Activated naive CD8-positive, alpha-beta T cell treated with anti-CD3 and anti-CD28 coated beads, Interleukin-2, amount 10 ng/mL, durations not matched to agents 7 days and 5 days (primary cell): ENCODE results near the gene VAC14. TPM values are rescaled to one million over a fixed set of nuclear protein-coding genes. Genes with fewer than 3 reads are reported as not detected.
A peak's percentile ranks its signal among the peaks of the same experiment; 100 is the strongest.

Experiments
- ATAC-seq: fragments of 150-1000 bp; cut with Tn5 transposase; one replicate; pipeline ENCODE4 v1.10.0; 2021; ENCODE audit warnings: low read depth, moderate library complexity
- POLR2A ChIA-PET: fragments of 350-600 bp; sonication (Branson Sonifier 250); formaldehyde crosslinking; loops from one replicate; lab custom pipeline; 2021; ENCODE audit warnings: antibody characterized with exemption; lab: Charles Lee
- DNase-seq: peaks from one replicate; pipeline ENCODE4 v3.0.0; 2021
- H3K27ac Mint-ChIP-seq: one replicate; pipeline ENCODE4 v1.8.0; 2022; ENCODE audit warnings: mild to moderate bottlenecking, mixed read lengths
- H3K27me3 Mint-ChIP-seq: one replicate; pipeline ENCODE4 v1.8.0; 2022; ENCODE audit warnings: mild to moderate bottlenecking, moderate library complexity, mixed read lengths
- H3K36me3 Mint-ChIP-seq: one replicate; pipeline ENCODE4 v1.8.0; 2021; ENCODE audit warnings: mild to moderate bottlenecking, mixed read lengths
- H3K4me1 Mint-ChIP-seq: one replicate; pipeline ENCODE4 v1.8.0; 2021; ENCODE audit warnings: mixed read lengths
- H3K4me3 Mint-ChIP-seq: one replicate; pipeline ENCODE4 v1.8.0; 2022; ENCODE audit warnings: mild to moderate bottlenecking, moderate library complexity, mixed read lengths
- H3K9me3 Mint-ChIP-seq: one replicate; pipeline ENCODE4 v1.8.0; 2021; ENCODE audit warnings: mixed read lengths
- total RNA-seq, 2 experiments: library from RNA; stranded (reverse); gene quantifications; one replicate each; pipeline ENCODE4 v1.2.3, GENCODE V29; 2021

The VAC14 gene
- total RNA-seq, 2 experiments from 2014 or later: 34.4 to 36.9 TPM

- H3K27ac Mint-ChIP-seq: no peak overlapping the region
- H3K9me3 Mint-ChIP-seq: no peaks in the 10 kb centered on the region
- peaks cover 3% of the 10 kb centered on the region for H3K27me3 Mint-ChIP-seq
- no peaks in the 10 kb centered on the region for H3K36me3 Mint-ChIP-seq
- POLR2A ChIA-PET: no interaction called here
- DNase-seq (no peak), ATAC-seq (no peak)
- no peak overlapping the region for H3K4me3 Mint-ChIP-seq
- peaks cover 8% of the 10 kb centered on the region for H3K4me1 Mint-ChIP-seq
Measured at GRCh38 chr16:70657956-70658355, 143.0 kb downstream of the VAC14 start.

DNA sequence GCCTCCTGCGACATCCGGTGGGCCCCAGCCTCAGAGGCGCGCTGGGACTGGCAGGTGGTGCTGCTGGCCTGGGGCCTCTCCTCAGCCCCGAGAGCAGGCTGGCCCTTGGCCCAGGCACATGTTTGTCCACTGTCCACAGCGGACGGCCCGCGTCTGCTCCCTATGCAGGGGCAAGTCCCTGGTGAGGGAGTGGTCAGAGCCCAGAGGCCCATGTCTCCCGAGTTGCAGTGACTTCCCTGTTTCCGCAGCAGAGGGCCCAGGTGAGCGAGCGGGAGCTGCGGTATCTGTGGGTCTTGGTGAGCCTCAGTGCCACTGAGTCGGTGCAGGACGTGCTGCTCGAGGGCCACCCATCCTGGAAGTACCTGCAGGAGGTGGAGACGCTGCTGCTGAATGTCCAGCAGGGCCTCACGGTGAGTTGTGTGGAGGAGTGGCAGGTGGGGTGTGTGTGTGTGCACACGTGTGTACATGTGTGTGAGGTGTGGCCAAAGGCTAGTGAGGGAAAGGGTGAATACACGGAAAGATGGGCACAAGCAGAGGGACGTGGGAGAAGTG, 144.2 kb downstream of the VAC14 start:
- Mint-ChIP-seq H3K4me3 (no peak overlapping the region), H3K27me3 (peaks cover 3% of the 10 kb centered on the region), H3K36me3 (no peaks in the 10 kb centered on the region), H3K27ac (no peak overlapping the region), H3K9me3 (no peaks in the 10 kb centered on the region), H3K4me1 (peaks cover 8% of the 10 kb centered on the region)
- no peak for ATAC-seq
- DNase-seq: no peak
- POLR2A ChIA-PET: no interaction called here

- Mint-ChIP-seq H3K36me3 (no peaks in the 10 kb centered on the region), H3K27me3 (peaks cover 3% of the 10 kb centered on the region), H3K9me3 (no peaks in the 10 kb centered on the region), H3K27ac (no peak overlapping the region), H3K4me3 (no peak overlapping the region), H3K4me1 (peaks cover 8% of the 10 kb centered on the region)
- ATAC-seq: no peak
- DNase-seq: no peak
- POLR2A ChIA-PET: no interaction called here
Measured at GRCh38 chr16:70656065-70656711, 144.8 kb downstream of the VAC14 start.

GRCh38 chr16:70653809-70654771, 146.9 kb downstream of the VAC14 start:
- H3K27me3 Mint-ChIP-seq: peaks cover 6% of the 10 kb centered on the region

GRCh38 chr16:70653406-70653805, 147.6 kb downstream of the VAC14 start:
- Mint-ChIP-seq H3K4me3 (no peak overlapping the region), H3K27me3 (peaks cover 6% of the 10 kb centered on the region), H3K36me3 (no peaks in the 10 kb centered on the region), H3K9me3 (no peaks in the 10 kb centered on the region), H3K27ac (no peak overlapping the region), H3K4me1 (peaks cover 4% of the 10 kb centered on the region)
- ATAC-seq: no peak
- no peak for DNase-seq
- POLR2A ChIA-PET: interaction anchor here (0.7 to 1.4 kb wide), 3 partner anchors 145 to 364 kb away, joined by 3 read pairs; partner anchors contain the start of gene AARS1

More at GRCh38 chr16:70653809-70654771, 146.9 kb downstream of the VAC14 start:
- ATAC-seq (peak; percentile 83), DNase-seq (peak; percentile 81)
- POLR2A ChIA-PET: interaction anchor here (1.4 kb wide), 2 partner anchors 145 to 365 kb away, joined by 3 read pairs; partner anchors contain the start of gene AARS1
- peaks cover 4% of the 10 kb centered on the region for H3K4me1 Mint-ChIP-seq
- H3K9me3 Mint-ChIP-seq: no peaks in the 10 kb centered on the region
- peak overlapping the region; percentile 84 for H3K4me3 Mint-ChIP-seq
- H3K36me3 Mint-ChIP-seq: no peaks in the 10 kb centered on the region
- H3K27ac Mint-ChIP-seq: peak overlapping the region; percentile 90

DNA sequence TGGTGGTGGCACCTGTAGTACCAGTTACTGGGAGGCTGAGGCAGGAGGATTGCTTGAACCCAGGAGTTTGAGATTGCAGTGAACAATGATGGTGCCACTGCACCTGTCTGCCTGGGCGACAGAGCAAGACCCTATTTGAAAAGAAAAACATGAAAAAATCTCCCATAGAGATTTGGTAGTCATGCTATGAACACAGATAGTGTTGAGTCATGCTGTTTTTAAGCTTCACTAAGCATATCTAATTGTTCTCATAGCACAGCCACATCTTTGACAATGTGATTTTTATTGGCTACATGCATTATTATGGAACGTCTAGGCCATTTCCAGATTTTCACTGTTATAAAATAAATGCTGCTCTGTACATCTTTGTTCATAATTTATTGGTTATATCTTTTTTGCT, 148.6 kb downstream of the VAC14 start:
- H3K36me3 Mint-ChIP-seq: no peaks in the 10 kb centered on the region
- POLR2A ChIA-PET: interaction anchor here (1.4 kb wide), 1 partner anchor 144 kb away, joined by 3 read pairs; no protein-coding TSS in a partner anchor
- no peak overlapping the region for H3K4me3 Mint-ChIP-seq
- DNase-seq (no peak), ATAC-seq (no peak)
- H3K27ac Mint-ChIP-seq: no peak overlapping the region
- no peaks in the 10 kb centered on the region for H3K9me3 Mint-ChIP-seq
- H3K27me3 Mint-ChIP-seq: peaks cover 6% of the 10 kb centered on the region
- H3K4me1 Mint-ChIP-seq: peaks cover 4% of the 10 kb centered on the region

DNA sequence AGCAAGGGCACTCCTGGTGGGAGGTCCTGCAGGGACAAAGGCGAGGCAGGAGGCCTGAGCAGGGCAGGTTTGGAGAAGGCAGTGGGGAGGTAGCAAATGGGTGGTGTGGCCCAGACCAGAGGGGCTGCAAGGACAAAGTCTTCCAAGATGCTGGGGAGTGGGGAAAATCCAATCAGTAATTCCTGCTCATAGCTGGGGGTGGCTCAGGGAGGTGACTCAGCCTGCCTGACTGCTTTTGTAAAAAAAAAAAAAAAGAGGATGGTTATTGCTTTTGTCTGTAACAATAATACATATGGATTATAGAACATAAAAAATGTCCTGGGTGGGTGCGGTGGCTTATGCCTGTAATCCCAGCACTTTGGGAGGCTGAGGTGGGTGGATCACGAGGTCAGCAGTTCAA, 149.4 kb downstream of the VAC14 start:
- H3K4me3 Mint-ChIP-seq: no peak overlapping the region
- POLR2A ChIA-PET: no interaction called here
- H3K27me3 Mint-ChIP-seq: peaks cover 6% of the 10 kb centered on the region
- H3K27ac Mint-ChIP-seq: no peak overlapping the region
- ATAC-seq (no peak), DNase-seq (no peak)
- no peaks in the 10 kb centered on the region for H3K36me3 Mint-ChIP-seq
- no peaks in the 10 kb centered on the region for H3K9me3 Mint-ChIP-seq
- peaks cover 4% of the 10 kb centered on the region for H3K4me1 Mint-ChIP-seq

GRCh38 chr16:70650216-70650615, 150.7 kb downstream of the VAC14 start:
- no peaks in the 10 kb centered on the region for H3K9me3 Mint-ChIP-seq
- no peaks in the 10 kb centered on the region for H3K36me3 Mint-ChIP-seq
- peaks cover 3% of the 10 kb centered on the region for H3K27me3 Mint-ChIP-seq
- ATAC-seq (no peak), DNase-seq (no peak)
- POLR2A ChIA-PET: no interaction called here
- H3K4me3 Mint-ChIP-seq: no peak overlapping the region
- H3K4me1 Mint-ChIP-seq: peaks cover 4% of the 10 kb centered on the region
- no peak overlapping the region for H3K27ac Mint-ChIP-seq

GRCh38 chr16:70649300-70649699, 151.7 kb downstream of the VAC14 start:
- Mint-ChIP-seq H3K4me3 (no peak overlapping the region), H3K27ac (no peak overlapping the region), H3K27me3 (peaks cover 3% of the 10 kb centered on the region), H3K36me3 (no peaks in the 10 kb centered on the region), H3K4me1 (peaks cover 4% of the 10 kb centered on the region), H3K9me3 (no peaks in the 10 kb centered on the region)
- POLR2A ChIA-PET: no interaction called here
- no peak for ATAC-seq
- no peak for DNase-seq

DNA sequence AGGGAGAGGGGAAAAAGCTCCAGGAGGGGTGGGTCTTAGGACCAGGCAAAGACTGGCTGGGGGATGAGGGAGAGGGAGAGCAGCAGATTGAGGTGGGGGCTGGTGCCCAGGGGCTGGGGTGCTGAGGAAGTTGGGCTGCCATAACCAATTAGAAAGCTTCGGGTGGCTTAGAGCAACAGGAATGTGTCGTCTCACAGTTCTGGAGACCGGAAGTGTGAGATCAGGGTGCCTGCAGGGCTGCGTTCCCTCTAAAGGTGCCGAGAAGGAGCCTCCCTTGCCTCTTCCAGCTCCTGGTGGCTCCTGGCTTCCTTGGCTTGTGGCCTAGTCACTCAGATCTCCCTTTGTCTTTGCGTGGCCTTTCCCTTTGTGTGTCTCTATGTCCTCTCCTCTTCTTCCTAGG, 152.4 kb downstream of the VAC14 start:
- Mint-ChIP-seq H3K27ac (no peak overlapping the region), H3K4me1 (peaks cover under 1% of the 10 kb centered on the region), H3K27me3 (peaks cover 3% of the 10 kb centered on the region), H3K4me3 (no peak overlapping the region), H3K9me3 (no peaks in the 10 kb centered on the region), H3K36me3 (no peaks in the 10 kb centered on the region)
- DNase-seq (no peak), ATAC-seq (no peak)
- POLR2A ChIA-PET: no interaction called here

DNA sequence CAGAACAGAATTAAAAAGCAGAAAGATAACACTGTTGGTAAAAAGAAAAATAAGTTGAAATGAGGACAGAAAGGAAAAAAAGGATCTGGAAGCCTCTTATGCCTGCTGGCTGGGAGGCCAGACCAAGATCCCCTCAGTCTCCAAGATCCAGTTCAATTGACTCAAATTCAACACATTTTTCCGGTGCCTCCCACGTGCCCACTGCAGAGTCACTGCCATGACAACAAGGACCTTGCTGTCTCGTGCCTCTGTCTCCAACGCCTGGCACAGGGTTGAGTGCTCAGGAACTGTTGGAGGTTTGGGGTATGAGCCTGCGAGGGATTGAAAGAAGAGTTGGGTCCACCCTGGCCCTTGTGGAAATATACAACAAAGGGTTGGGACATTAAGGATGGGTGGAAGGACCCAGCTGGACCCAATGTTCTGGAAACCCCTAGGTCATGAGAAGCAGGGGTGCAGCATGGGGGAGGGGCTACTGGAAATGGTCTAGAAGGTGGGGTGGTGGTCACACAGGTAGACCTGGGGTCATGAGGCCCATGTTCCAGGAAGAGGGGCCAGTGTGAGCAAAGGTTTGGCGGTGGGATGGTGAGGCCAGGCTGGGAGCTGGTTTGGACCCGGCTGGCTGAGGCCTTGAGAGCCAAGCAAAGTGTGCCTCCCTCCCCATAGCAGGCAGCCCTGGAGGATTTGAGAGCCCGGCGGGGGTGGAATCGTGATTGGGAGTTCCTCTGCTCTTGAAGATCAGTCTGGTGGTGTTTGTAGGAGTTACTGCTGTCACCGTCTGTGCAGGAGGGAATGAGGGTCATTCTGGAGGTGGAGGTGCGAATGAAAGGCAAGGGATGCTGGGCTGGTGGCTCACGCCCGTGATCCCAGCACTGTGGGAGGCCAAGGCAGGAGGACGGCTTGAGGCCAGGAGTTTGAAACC, 153.3 kb downstream of the VAC14 start:
- POLR2A ChIA-PET: no interaction called here
- Mint-ChIP-seq H3K4me1 (no peaks in the 10 kb centered on the region), H3K9me3 (no peaks in the 10 kb centered on the region), H3K27me3 (peaks cover 3% of the 10 kb centered on the region), H3K27ac (no peak overlapping the region), H3K36me3 (no peaks in the 10 kb centered on the region), H3K4me3 (no peak overlapping the region)
- ATAC-seq (no peak), DNase-seq (no peak)

DNA sequence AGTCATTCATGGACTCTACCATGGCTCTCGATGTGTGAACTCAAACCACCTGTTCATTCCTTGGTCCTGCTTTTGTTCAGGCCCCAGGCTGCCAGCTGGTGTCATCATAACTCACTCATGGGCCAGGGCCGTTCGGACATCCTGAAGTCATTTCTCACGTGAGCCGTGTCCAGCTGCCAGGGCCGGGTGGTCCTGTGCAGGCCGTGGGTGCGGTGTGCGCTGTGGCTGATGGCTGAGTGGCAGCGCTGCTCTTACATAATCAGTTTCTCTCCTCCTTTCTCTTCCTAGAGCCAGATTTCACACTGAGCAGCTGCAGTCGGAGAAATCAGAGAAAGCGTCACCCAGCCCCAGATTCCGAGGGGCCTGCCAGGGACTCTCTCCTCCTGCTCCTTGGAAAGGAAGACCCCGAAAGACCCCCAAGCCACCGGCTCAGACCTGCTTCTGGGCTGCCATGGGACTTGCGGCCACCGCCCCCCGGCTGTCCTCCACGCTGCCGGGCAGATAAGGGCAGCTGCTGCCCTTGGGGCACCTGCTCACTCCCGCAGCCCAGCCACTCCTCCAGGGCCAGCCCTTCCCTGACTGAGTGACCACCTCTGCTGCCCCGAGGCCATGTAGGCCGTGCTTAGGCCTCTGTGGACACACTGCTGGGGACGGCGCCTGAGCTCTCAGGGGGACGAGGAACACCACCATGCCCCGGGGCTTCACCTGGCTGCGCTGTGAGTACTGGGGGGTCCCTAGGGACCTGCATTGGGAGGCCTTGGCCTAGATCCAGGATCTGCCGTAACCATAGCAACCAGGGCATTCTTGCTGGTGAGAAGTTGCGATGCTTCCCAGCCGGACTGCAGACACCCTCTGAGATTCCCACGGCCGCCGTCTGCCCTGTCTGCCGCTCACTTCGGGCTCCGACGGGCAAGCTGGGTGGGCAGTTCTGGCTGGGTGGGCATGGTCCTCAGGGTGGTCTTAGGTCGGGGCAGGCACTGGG, 154.4 kb downstream of the VAC14 start, which contains the start of gene IL34:
Gene IL34, plus strand, starts transcription at position 300 of the 982 bp plus-strand sequence. Its CDS starts 389 bp downstream, at position 689.
- no peak for DNase-seq
- Mint-ChIP-seq H3K4me3 (no peak within 1 kb of the TSS), H3K36me3 (no peaks in the 10 kb centered on the region)

More for the DNA sequence above, 154.4 kb downstream of the VAC14 start, which contains the start of gene IL34:
- POLR2A ChIA-PET: no interaction called here
- Mint-ChIP-seq H3K9me3 (no peaks in the 10 kb centered on the region), H3K27ac (no peak within 1 kb of the TSS), H3K27me3 (peaks cover 4% of the 10 kb centered on the region), H3K4me1 (no peaks in the 10 kb centered on the region)
- ATAC-seq: no peak
